K562 (cell line): ENCODE data around the gene RAB6B. TPM values are rescaled to one million over a fixed set of nuclear protein-coding genes. Genes with fewer than 3 reads are reported as not detected.

Source experiments
- ATAC-seq: fragments of 200-7000 bp; cut with Tn5 transposase; 3 replicates; pipeline ENCODE4 v1.9.1; 2020; ENCODE audit warnings: moderate library complexity
- BruUV-seq: library from RNA; stranded (reverse); fragments of 400-500 nt; replicated peaks from 2 replicates; lab custom pipeline; 2021; lab: Mats Ljungman, UMichigan
- CTCF ChIA-PET: fragments of 300-600 bp; formaldehyde crosslinking; extraction: SDS; loops from one replicate; lab custom pipeline; 2021; ENCODE audit warnings: low intra/inter-chr PET ratio; lab: Yijun Ruan, JAX
- POLR2A ChIA-PET: fragments of 300-600, 350-650 bp; sonication (Branson Sonifier 250); formaldehyde crosslinking; extraction: SDS; loops from one replicate; lab custom pipeline; 2021; ENCODE audit warnings: antibody characterized with exemption, inconsistent platforms; lab: Yijun Ruan, JAX
- DNase-seq, 4 experiments: peaks; one replicate each; pipeline versions ENCODE4 v3.0.0 to v3.0.0-alpha.2; 2011 to 2018; ENCODE audit warnings: low spot score in 3 of 4, mixed read lengths in 3 of 4; ENCODE audit errors: extremely low read depth in 1 of 4
- FAIRE-seq: peaks from 2 replicates; lab custom pipeline; 2011; peaks lifted over from hg19 to GRCh38; lab: Jason Lieb, UNC
- H2AFZ ChIP-seq: 2 replicates; pipeline ENCODE4 v1.6.0; 2011; ENCODE audit warnings: low read depth, low read length, control low read depth, inconsistent platforms
- H3K27ac ChIP-seq: fragments of 200-600 bp; 3 replicates; pipeline ENCODE4 v1.8.0; 2011; ENCODE audit warnings: low read depth, mild to moderate bottlenecking, control low read depth, inconsistent platforms, low read length, moderate library complexity, mixed read lengths; ENCODE audit errors: extremely low read depth
- H3K27me3 ChIP-seq, 2 experiments: fragments of 300-600 bp in 1 of 2; 2 replicates in 1 of 2; 3 replicates in 1 of 2; pipeline versions ENCODE4 v1.6.0 to v1.8.0; 2011; ENCODE audit warnings: inconsistent platforms in 2 of 2, low read length in 2 of 2, mild to moderate bottlenecking in 1 of 2, mixed read lengths in 1 of 2, moderate library complexity in 1 of 2; ENCODE audit not compliant: control insufficient read depth in 2 of 2, insufficient read depth in 2 of 2
- H3K36me3 ChIP-seq: fragments of 300-600 bp; 3 replicates; pipeline ENCODE4 v1.8.0; 2011; ENCODE audit warnings: mild to moderate bottlenecking, low read length, inconsistent platforms; ENCODE audit not compliant: control insufficient read depth, insufficient read depth
- H3K4me1 ChIP-seq, 2 experiments: fragments of 200-600 bp in 1 of 2; replicated peaks in 1 of 2; 2 replicates in 1 of 2; 3 replicates in 1 of 2; pipeline versions ENCODE4 v1.5.1 to v1.8.0; 2011; ENCODE audit warnings: inconsistent platforms in 2 of 2, low read length in 2 of 2, mild to moderate bottlenecking in 1 of 2, mixed read lengths in 1 of 2, moderate library complexity in 1 of 2; ENCODE audit not compliant: control insufficient read depth in 2 of 2, insufficient read depth in 2 of 2
- H3K4me2 ChIP-seq: 2 replicates; pipeline ENCODE4 v1.6.1; 2011; ENCODE audit warnings: low read length, control low read depth, inconsistent platforms, mixed read lengths; ENCODE audit not compliant: insufficient read depth
- H3K4me3 ChIP-seq: fragments of 200-600 bp; sonication (generic), shearing (Covaris generic); 2 replicates; pipeline ENCODE4 v1.5.1; 2016; ENCODE audit warnings: control low read depth, inconsistent platforms
- H3K79me2 ChIP-seq: fragments of 200-600 bp; 3 replicates; pipeline ENCODE4 v1.8.0; 2011; ENCODE audit warnings: low read length, inconsistent platforms; ENCODE audit not compliant: control insufficient read depth, insufficient read depth
- H3K9ac ChIP-seq, 2 experiments: 2 replicates each; pipeline versions ENCODE4 v1.6.0 to v1.6.1; 2011; ENCODE audit warnings: low read depth in 2 of 2, low read length in 2 of 2, control low read depth in 1 of 2, inconsistent platforms in 1 of 2, mild to moderate bottlenecking in 1 of 2, mixed read lengths in 1 of 2; ENCODE audit not compliant: insufficient read depth in 1 of 2
- H3K9me1 ChIP-seq: one replicate; pipeline ENCODE4 v1.6.0; 2011; ENCODE audit warnings: inconsistent platforms, mild to moderate bottlenecking, low read length, moderate library complexity; ENCODE audit not compliant: control insufficient read depth, insufficient read depth
- H3K9me3 ChIP-seq: replicated peaks from 2 replicates; pipeline ENCODE4 v1.5.1; 2011; ENCODE audit warnings: low read depth, low read length, inconsistent platforms; ENCODE audit not compliant: control insufficient read depth, insufficient read depth
- H4K20me1 ChIP-seq: replicated peaks from 2 replicates; pipeline ENCODE4 v1.6.1; 2011; ENCODE audit warnings: low read length, inconsistent platforms, mixed read lengths; ENCODE audit not compliant: control insufficient read depth, insufficient read depth
- PRDM10 ChIP-seq: fragments of 450-650 bp; IDR thresholded peaks from 2 replicates; pipeline ENCODE4 v1.6.1; 2018; ENCODE audit not compliant: partially characterized antibody
- STAT5A ChIP-seq: IDR thresholded peaks from 2 replicates; pipeline ENCODE4 v1.6.1; 2012; ENCODE audit warnings: low read length, inconsistent platforms, borderline replicate concordance
- TRIM24 ChIP-seq, 2 experiments: fragments of 450-650 bp; IDR thresholded peaks; 2 replicates each; pipeline ENCODE4 v1.6.1; 2016
- whole genome bisulfite sequencing: fragments of 100-300 bp; shearing (Covaris generic); methylation state at CpG from one replicate; pipeline ENCODE4 v1.1.6; 2016; ENCODE audit warnings: low coverage, mixed read lengths; ENCODE audit not compliant: insufficient coverage; ENCODE audit errors: missing lambda C conversion rate; 5-methylcytosine and 5-hydroxymethylcytosine counted together
- in situ Hi-C: fragments of 300-500 bp; cut with MboI; formaldehyde crosslinking; loops from 4 replicates; pipeline ENCODE4 v1.15.0; 2018; ENCODE audit warnings: inconsistent platforms, mixed read lengths
- intact Hi-C: fragments of 100-400 bp; cut with micrococcal nuclease; formaldehyde crosslinking; loops from 2 replicates; pipeline ENCODE4 v1.14.2; 2022
- polyA plus RNA-seq, 8 experiments: library from polyadenylated mRNA; depleted of rRNA in 4 of 8; stranded (reverse) in 5 of 8; unstranded in 3 of 8; fragments of >200 nt; fragmentation: Nextera tagmentation in 2 of 8; fragmentation: Illumina TruSeq in 1 of 8; extraction: Ambion mirVana in 2 of 8; extraction: Trizol in 1 of 8; gene quantifications; 2 replicates each; pipeline versions ENCODE4 v1.2.1 to v1.2.3, GENCODE V29; 2011 to 2014; ENCODE audit warnings: inconsistent platforms in 1 of 8, missing spikeins in 1 of 8
- total RNA-seq, 7 experiments: library from RNA; depleted of rRNA in 6 of 7; stranded (reverse); fragments of >200 nt in 6 of 7; fragmentation: Illumina TruSeq in 2 of 7; extraction: Trizol in 2 of 7; gene quantifications; 2 replicates each; pipeline versions ENCODE4 v1.2.1 to v1.2.3, GENCODE V29; 2011 to 2021; ENCODE audit warnings: low replicate concordance in 1 of 7
- TF ChIP-seq, protein P1 (sequence below): fragments of 250-450 bp; sonication (Bioruptor Pico); IDR thresholded peaks from 2 replicates; pipeline ENCODE4 v1.4.0; 2020; ENCODE audit warnings: mild to moderate bottlenecking

Gene RAB6B
- total and polyA plus RNA-seq, 9 of the 15 experiments (the other 6 are each of a cell fraction or from before 2014, with no cell fraction given) = 0.60 to 18.1 (median 1.5) TPM

DNA sequence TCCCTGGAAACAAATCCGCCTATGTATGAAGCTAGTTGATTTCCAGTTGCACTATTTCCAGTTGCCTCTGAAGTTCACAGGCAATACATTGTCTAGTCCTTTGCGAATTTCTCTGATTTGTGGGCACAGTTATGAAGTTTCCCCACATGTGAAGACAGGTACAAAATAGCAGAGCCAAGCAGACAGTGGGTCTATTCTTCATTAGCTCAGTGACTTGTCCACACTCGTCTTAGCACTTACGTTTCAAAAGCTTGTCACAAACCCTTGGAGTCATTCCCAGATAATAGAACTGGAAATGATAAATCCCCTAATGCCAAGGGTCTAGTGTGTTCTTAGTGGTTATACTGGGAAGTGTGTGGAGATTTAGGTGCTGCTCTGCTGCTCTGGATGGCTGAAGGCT, 75.6 kb downstream of the RAB6B start:
- CTCF ChIA-PET = interaction anchor here (2.5 kb wide), 1 partner anchor 108 kb away, joined by 24 read pairs; no protein-coding TSS in a partner anchor
- FAIRE-seq = no peak
- in situ Hi-C loops = loop anchor here (5.0 to 25.0 kb wide), 4 partner anchors 107 to 1083 kb away; partner anchors contain the start of genes ANAPC13, CEP63 and TMEM108

More for the DNA sequence above, 75.6 kb downstream of the RAB6B start:
- 93% methylated on average over 4 of the region's 4 CpGs for WGBS
- no peak for TF ChIP-seq STAT5A
- TF ChIP-seq, protein P1, sequence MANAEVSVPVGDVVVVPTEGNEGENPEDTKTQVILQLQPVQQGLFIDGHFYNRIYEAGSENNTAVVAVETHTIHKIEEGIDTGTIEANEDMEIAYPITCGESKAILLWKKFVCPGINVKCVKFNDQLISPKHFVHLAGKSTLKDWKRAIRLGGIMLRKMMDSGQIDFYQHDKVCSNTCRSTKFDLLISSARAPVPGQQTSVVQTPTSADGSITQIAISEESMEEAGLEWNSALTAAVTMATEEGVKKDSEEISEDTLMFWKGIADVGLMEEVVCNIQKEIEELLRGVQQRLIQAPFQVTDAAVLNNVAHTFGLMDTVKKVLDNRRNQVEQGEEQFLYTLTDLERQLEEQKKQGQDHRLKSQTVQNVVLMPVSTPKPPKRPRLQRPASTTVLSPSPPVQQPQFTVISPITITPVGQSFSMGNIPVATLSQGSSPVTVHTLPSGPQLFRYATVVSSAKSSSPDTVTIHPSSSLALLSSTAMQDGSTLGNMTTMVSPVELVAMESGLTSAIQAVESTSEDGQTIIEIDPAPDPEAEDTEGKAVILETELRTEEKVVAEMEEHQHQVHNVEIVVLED = no peak
- TF ChIP-seq TRIM24 (IDR thresholded peaks at IDR 0.05) = no peak
- TF ChIP-seq PRDM10 = no peak
- TF ChIP-seq, all 486 proteins: peak for 0
- POLR2A ChIA-PET = no interaction called here
- Histone ChIP-seq H3K9me1 (no peaks in the 10 kb centered on the region), H3K27me3 (no peaks in the 10 kb centered on the region), H3K9ac (no peak overlapping the region), H2AFZ (no peak overlapping the region), H3K4me2 (no peak overlapping the region), H3K79me2 (no peaks in the 10 kb centered on the region), H3K9me3 (no peaks in the 10 kb centered on the region), H3K4me3 (no peak overlapping the region), H3K27ac (no peak overlapping the region), H3K4me1 (peaks cover 0 to 4% of the 10 kb centered on the region in 2 experiments; a peak in 2 of 5 replicates), H3K36me3 (peaks cover 93% of the 10 kb centered on the region), H4K20me1 (peaks cover 5% of the 10 kb centered on the region; the same call in 1 of the 2 replicates)
- intact Hi-C loops = no loop called here
- ATAC-seq (no peak), DNase-seq (no peak)
- TSS peak; percentile 35 for BruUV-seq
